ENCODE data around the gene HIGD1A.

DNA sequence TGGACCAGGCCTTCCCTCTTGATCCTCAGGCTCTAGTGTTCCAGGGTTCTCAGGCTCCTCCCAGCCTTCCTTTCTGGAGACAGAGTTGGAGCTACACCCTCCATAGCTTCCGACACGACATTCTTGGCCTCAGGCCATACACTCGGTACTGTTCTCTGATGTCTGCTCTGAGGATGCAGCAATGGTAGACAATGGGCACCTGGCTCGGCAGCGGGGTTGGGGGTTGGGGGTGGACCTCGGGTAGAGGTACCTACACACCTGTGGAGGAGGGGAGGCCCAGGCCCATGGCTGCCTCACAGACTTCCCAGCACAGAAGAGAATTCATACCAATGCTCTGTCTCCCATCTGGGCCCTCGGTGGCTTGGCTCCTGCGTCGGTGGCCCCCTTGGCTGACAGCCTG lies 52.7 kb downstream of the HIGD1A start:
- TF ChIP-seq JUNB (CRISPR knock-in tag; conservative IDR thresholded peaks at IDR 0.05), result no peak
- no peak for TF ChIP-seq CTCF (IDR thresholded peaks at IDR 0.05 in 2 of 3, conservative IDR thresholded peaks at IDR 0.05 in 1 of 3; ENCODE audit: insufficient read depth in 2 of 3, low read depth in 1 of 3, low read length in 3 of 3)
- no peak for TF ChIP-seq FOXA1 (IDR thresholded peaks at IDR 0.05; ENCODE audit: borderline replicate concordance)
- TF ChIP-seq GTF2F1 (IDR thresholded peaks at IDR 0.05; ENCODE audit: low read depth, low read length), result no peak
